ENCODE data around the gene TNIK. TPM values are rescaled to one million over a fixed set of nuclear protein-coding genes. Genes with fewer than 3 reads are reported as not detected.

Gene TNIK
- total and polyA plus RNA-seq, 2 experiments from 2014 or later = 14.6 to 34.3 TPM

GRCh38 chr3:171371354-171371753, 88.9 kb downstream of the TNIK start:
- ATAC-seq = no peak
- Histone ChIP-seq H3K9me2 (ENCODE audit: insufficient read depth) (no peaks in the 10 kb centered on the region), H3K36me3 (ENCODE audit: insufficient read depth) (no peaks in the 10 kb centered on the region), H3F3A (replicated peaks; ENCODE audit: low read depth) (no peaks in the 10 kb centered on the region), H3K27ac (ENCODE audit: low read depth) (no peak overlapping the region), H3K4me2 (no peak overlapping the region), H3K4me3 (no peak overlapping the region), H3K27me3 (ENCODE audit: insufficient read depth) (no peaks in the 10 kb centered on the region), H2AFZ (no peak overlapping the region), H4K20me1 (replicated peaks; ENCODE audit: insufficient read depth) (no peaks in the 10 kb centered on the region; the same call in 1 of the 2 replicates), H3K79me2 (replicated peaks; ENCODE audit: insufficient read depth) (peaks cover 45% of the 10 kb centered on the region), H3K4me1 (ENCODE audit: insufficient read depth) (peaks cover 7% of the 10 kb centered on the region; the same call in 1 of the 2 replicates)
- TF ChIP-seq STAT1 (IDR thresholded peaks at IDR 0.05; ENCODE audit: unreplicated experiment) (no peak), CREB1 (CRISPR knock-in tag; IDR thresholded peaks at IDR 0.05; ENCODE audit: low read depth) (no peak), POLR2AphosphoS5 (IDR thresholded peaks at IDR 0.05; ENCODE audit: low read depth) (no peak), CTCF (conservative IDR thresholded peaks at IDR 0.05; ENCODE audit: low read depth in 2 of 2) (no peak), ZNF462 (CRISPR knock-in tag; IDR thresholded peaks at IDR 0.05) (no peak), EZH2phosphoT487 (IDR thresholded peaks at IDR 0.05; ENCODE audit: unreplicated experiment) (no peak)
- Mint-ChIP-seq H3K36me3 (ENCODE audit: low read depth) (no peaks in the 10 kb centered on the region), H3K4me3 (no peak overlapping the region), H3K4me1 (peaks cover 15% of the 10 kb centered on the region; the same call in 2 of the 3 replicates), H3K9me3 (no peaks in the 10 kb centered on the region), H3K27me3 (ENCODE audit: insufficient read depth, low read depth, poor library complexity) (peaks cover 2% of the 10 kb centered on the region), H3K27ac (no peak overlapping the region)
- no peak for DNase-seq (ENCODE audit: low spot score)
